DMS153 treated with DMSO at 0.1 percent for 48 hours (cell line): ENCODE measurements around the gene AGTRAP.

Experiments used
- DNase-seq: peaks from one replicate; lab custom pipeline; 2025; ENCODE audit not compliant: unreplicated experiment; lab: John Stamatoyannopoulos, UW

Gene AGTRAP

DNA sequence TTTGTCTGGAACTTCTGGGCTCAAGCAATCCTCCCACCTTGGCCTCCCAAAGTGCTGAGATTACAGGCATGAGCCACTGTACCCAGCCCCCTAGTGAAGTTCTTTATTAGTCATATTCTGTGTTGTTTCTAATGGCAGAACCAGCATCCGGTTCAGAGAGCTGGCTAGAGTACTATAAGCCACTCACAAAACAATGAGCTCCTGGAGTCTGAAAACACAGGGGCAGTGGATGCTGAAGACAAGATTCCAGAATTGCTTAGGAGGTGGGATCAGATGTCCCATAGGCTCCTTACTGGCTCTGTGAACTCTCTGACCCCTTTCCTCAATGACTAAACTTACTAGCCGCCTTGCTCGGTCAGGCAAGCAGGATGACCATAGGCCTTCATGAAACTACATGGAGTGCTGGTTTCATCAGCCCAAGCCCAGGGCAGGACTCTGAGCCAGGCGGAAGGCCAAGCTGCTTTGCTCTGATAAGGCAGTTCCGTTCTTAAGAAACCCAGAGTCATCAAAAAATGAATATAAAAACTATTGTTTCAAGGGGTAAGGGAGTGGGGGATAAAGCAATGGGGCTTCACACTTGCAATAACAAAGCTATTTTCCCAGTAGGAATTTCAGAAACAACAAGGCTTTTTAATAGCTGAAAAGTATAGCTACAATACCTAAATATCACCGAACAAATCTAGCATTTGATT, 61.7 kb downstream of the AGTRAP start:
- no peak for DNase-seq

DNA sequence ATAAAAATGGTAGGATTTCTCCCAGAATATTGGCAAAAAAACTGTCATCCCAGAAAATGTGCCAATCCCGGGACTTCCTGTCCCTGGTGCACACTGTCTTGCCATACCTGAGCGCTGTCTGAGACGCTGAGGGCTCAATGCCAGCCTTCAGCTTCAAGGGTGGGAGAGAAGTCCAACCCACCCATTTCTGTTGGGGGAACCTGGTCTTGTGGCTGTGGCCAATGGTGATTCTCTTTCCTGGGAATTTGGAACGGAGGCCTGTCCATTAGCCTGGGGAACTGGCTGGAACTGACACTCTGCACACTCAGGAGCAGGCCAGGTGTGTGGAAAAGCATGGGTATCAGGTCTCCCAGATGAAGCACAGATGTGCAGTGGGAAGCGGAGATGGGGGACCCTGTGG, 63.2 kb downstream of the AGTRAP start:
- DNase-seq: no peak

DNA sequence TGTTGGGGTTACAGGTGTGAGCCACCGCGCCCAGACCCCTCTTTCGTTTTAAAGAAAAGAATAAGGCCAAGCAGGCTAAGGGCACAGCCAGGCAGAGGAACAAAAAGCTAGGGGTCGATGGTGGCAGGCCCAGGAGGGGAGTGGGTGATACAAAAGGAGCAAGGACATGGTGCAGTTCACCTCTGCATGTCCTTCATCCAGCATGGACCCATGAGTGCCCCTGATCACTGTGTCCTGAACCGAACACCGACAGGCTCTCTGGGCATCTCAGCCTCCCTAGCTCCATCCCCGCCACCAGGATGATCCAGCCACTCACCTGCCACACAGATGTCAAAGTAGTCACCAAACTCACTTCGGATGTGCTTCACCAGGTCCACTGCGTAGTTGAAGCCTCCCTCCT, 64.0 kb downstream of the AGTRAP start:
- DNase-seq: no peak

DNA sequence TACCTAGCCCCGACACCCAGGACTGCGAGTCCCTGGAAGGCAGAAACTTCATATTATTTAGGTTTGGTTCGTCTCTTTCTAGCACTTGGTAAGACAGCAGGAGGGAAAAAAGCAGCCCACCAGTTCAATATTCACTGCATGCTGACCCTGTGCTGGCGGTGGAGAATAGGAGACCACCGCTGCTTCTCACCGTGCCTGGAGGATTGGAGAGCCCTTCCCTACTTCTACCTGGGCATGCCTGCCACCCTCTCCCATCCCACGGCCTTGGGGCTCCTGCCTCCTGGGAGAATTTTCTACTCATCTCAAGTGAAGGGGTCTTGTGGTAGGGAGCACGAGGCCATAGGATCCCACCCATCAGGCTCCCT, 64.4 kb downstream of the AGTRAP start:
- no peak for DNase-seq
